ENCODE results near the gene ANO1.

- no peak for TF ChIP-seq CTCF (IDR thresholded peaks at IDR 0.05; ENCODE audit: insufficient read depth, low read depth, low read length)
- TF ChIP-seq EZH2 (IDR thresholded peaks at IDR 0.05; ENCODE audit: insufficient read depth, low read length), result no peak
Observed at GRCh38 chr11:70040452-70040851, 37.7 kb upstream of the ANO1 start.
